ENCODE data around the gene DDX20. TPM values are rescaled to one million over a fixed set of nuclear protein-coding genes. Genes with fewer than 3 reads are reported as not detected.

DDX20 gene
- total RNA-seq, 2 donors from 2014 or later, result 6.1 to 8.8 TPM

DNA sequence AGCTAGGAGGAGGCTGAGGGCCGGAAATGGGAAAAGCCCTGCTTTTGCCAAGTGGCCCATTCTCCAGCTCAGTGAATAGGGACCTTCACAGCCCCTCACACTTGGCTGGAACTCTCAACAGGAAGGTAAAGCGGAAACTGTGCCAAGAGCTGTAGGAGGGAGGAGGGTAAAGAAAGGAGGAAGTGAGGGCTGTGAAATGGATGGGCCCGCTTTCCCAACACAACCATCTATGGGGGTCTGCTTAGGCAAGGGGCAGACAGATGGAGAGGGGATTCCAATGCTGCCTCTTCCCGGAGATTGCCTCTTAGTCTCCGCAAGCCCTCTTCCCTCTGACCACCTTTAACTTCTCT, 21.7 kb upstream of the DDX20 start:
- TF ChIP-seq CTCF (IDR thresholded peaks at IDR 0.05), result no peak
- Histone ChIP-seq H3K36me3 (no peaks in the 10 kb centered on the region), H3K9me3 (no peaks in the 10 kb centered on the region), H3K4me3 (no peak overlapping the region), H3K27ac (peak overlapping the region; percentile 96 to 98), H3K4me1 (peaks cover 0 to 96% of the 10 kb centered on the region in 2 donors), H3K27me3 (no peaks in the 10 kb centered on the region)
- no peak for DNase-seq (ENCODE audit: low spot score)

GRCh38 chr1:111734426-111734825, 21.3 kb upstream of the DDX20 start:
- Histone ChIP-seq H3K4me3 (no peak overlapping the region), H3K27ac (peak overlapping the region; percentile 96 to 98), H3K4me1 (peaks cover 0 to 92% of the 10 kb centered on the region in 2 donors), H3K9me3 (no peaks in the 10 kb centered on the region), H3K36me3 (no peaks in the 10 kb centered on the region), H3K27me3 (no peaks in the 10 kb centered on the region)
- no peak for DNase-seq (ENCODE audit: low spot score)
- no peak for TF ChIP-seq CTCF (IDR thresholded peaks at IDR 0.05)

DNA sequence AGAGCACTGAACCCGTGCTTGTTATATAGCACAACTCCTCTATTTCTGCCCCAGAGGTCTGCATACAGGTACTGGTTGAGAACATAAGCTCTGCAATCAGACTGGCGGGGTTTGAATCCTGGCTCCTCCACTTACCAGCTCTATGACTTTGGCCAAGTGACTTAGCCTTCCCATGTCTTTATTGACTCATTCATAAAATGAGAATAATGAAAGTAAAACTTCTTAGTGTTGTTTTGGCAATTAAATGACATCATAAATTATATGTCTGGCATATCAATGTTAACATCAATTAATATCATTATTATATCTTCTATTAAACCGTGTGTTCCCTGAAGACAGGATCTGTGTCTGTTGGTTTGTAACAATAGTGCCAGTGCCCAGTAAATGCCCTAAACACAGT, 20.8 kb upstream of the DDX20 start:
- Histone ChIP-seq H3K36me3 (no peaks in the 10 kb centered on the region), H3K9me3 (no peaks in the 10 kb centered on the region), H3K4me1 (peaks cover 0 to 91% of the 10 kb centered on the region in 2 donors), H3K27ac (peak overlapping the region; percentile 96 to 98), H3K4me3 (no peak overlapping the region), H3K27me3 (no peaks in the 10 kb centered on the region)
- TF ChIP-seq CTCF (IDR thresholded peaks at IDR 0.05), result no peak
- no peak for DNase-seq (ENCODE audit: low spot score)

- DNase-seq (ENCODE audit: low spot score), result no peak
- peaks cover 0 to 91% of the 10 kb centered on the region in 2 donors for H3K4me1 ChIP-seq
- peak overlapping the region; percentile 96 to 98 for H3K27ac ChIP-seq
- H3K4me3 ChIP-seq, result no peak overlapping the region
- no peaks in the 10 kb centered on the region for H3K27me3 ChIP-seq
- no peak for TF ChIP-seq CTCF (IDR thresholded peaks at IDR 0.05)
- H3K9me3 ChIP-seq, result no peaks in the 10 kb centered on the region
- H3K36me3 ChIP-seq, result no peaks in the 10 kb centered on the region
These were observed 20.4 kb upstream of the DDX20 start for GRCh38 chr1:111735321-111735720.

- H3K9me3 ChIP-seq, result no peaks in the 10 kb centered on the region
- peak overlapping the region; percentile 96 to 98 for H3K27ac ChIP-seq
- peak; percentile 67 for DNase-seq (ENCODE audit: low spot score)
- no peaks in the 10 kb centered on the region for H3K27me3 ChIP-seq
- H3K36me3 ChIP-seq, result no peaks in the 10 kb centered on the region
- peaks cover 0 to 91% of the 10 kb centered on the region in 2 donors for H3K4me1 ChIP-seq
- TF ChIP-seq CTCF (IDR thresholded peaks at IDR 0.05), result no peak
- peak overlapping the region in 1 of 2 donors; percentile 0 for H3K4me3 ChIP-seq
These were observed 19.7 kb upstream of the DDX20 start for GRCh38 chr1:111735858-111736544.

Measured in right atrium auricular region (tissue), 2 donors.